Measurements from ENCODE around the gene WFDC2. TPM values are rescaled to one million over a fixed set of nuclear protein-coding genes. Genes with fewer than 3 reads are reported as not detected.

WFDC2 gene
- polyA plus RNA-seq, 3 donors = 123 to 249 (median 182) TPM

- DNase-seq (ENCODE audit: extremely low read depth in 1 of 11, low read depth in 9 of 11, low spot score in 4 of 11) = peak in 3 of 11 donors; percentile 23 to 41 (median 40)
Measured at GRCh38 chr20:45440891-45441685, 28.5 kb upstream of the WFDC2 start.

DNA sequence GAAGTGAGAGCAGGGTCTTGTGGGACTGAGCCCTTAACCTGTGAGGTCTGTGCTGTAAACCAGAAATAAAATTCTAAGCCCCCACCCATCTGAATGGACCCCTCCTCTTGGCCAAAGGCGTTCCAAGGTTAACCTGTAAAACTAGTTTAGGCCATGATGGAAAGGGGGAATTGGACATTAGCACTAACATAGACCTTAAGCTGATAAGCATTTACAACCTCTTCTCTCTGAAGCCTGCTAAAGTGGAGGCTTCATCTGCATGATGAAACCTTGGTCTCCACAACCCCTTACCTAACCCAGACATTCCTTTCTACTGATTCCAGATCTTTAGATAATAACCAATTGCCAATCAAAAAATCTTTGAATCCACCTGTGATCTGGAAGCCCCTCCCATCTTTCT is 27.8 kb upstream of the WFDC2 start:
- no peak for DNase-seq (ENCODE audit: extremely low read depth in 1 of 11, low read depth in 9 of 11, low spot score in 4 of 11)

- DNase-seq (ENCODE audit: extremely low read depth in 1 of 11, low read depth in 9 of 11, low spot score in 4 of 11) = no peak
Measured at GRCh38 chr20:45444050-45444449, 25.5 kb upstream of the WFDC2 start.

GRCh38 chr20:45445805-45446562 is 23.6 kb upstream of the WFDC2 start:
- no peak for DNase-seq (ENCODE audit: extremely low read depth in 1 of 11, low read depth in 9 of 11, low spot score in 4 of 11)

DNA sequence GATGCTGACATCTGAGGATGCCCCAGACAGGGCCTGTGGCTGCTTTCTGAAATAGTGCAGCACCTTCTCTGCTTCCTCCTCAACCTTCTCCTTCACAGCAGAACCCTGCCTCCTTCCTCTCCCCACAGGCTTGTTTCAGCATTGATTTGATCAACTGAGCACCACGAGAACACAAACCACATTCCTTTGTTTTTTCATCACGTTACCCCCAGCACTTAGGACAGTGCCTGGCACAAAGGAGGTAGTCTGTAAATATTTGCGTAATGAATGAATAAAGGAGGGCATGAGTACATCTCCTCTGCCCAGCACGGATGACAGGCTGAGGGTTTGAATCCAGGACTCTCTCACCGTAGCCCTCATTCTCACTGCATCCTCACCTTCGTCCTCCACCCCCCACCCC is 21.3 kb upstream of the WFDC2 start:
- DNase-seq (ENCODE audit: extremely low read depth in 1 of 11, low read depth in 9 of 11, low spot score in 4 of 11) = no peak

GRCh38 chr20:45449528-45449927 is 20.0 kb upstream of the WFDC2 start:
- DNase-seq (ENCODE audit: extremely low read depth in 1 of 11, low read depth in 9 of 11, low spot score in 4 of 11) = no peak

DNA sequence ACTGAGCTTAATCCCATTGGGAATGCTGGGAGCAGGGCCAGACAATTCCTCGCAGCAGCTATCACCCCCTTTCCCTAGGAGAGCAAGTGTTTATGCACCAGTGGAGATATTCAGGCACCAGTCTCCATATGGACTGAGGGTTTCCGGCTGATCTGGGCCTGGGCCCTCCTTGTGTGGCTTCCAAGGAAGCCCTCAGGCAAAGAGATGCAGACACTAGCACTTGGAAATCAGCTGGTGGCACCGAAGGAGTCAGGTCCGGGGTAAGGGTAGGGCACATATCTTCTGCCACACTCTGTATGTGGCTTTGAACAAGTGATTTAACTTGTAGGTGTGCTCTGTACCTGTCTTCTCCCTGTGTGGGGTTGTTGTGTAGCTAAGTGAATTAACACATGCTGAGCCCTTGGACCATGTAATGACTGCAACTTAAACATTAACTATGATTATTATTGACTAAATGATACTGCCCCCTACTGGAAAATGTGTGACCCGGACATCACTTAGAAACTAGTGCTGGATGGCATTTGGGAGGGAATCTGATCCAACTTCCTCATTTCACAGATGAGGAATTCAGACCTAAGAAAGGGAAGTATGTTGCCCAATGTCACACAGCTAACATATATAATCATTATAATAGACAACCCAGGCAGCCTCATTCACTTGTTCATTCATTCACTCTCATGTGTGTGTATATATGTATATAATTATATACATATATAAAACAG is 19.3 kb upstream of the WFDC2 start:
- peak in 5 of 11 donors; percentile 28 to 56 (median 36) for DNase-seq (ENCODE audit: extremely low read depth in 1 of 11, low read depth in 9 of 11, low spot score in 4 of 11)

DNA sequence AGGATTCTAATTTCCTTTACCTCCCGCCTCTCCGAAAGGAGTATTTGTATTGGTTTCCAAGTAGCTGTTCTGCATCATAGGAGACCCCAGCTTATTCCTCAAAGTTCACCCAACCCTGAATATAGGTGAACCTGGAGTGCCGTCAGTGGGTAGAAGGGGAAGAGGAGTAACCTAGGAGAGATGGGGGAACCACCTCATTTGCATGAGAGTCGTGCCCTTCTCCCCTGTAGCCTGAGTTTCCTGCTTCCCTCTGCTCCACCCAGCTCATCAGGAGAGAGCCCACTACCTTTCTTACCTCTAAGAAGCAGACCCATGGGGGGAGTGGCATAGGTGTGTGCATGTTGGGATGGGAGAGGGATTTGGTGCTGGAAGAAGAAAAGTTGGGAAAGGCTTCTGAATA is 17.3 kb upstream of the WFDC2 start:
- DNase-seq (ENCODE audit: extremely low read depth in 1 of 11, low read depth in 9 of 11, low spot score in 4 of 11) = no peak

DNA sequence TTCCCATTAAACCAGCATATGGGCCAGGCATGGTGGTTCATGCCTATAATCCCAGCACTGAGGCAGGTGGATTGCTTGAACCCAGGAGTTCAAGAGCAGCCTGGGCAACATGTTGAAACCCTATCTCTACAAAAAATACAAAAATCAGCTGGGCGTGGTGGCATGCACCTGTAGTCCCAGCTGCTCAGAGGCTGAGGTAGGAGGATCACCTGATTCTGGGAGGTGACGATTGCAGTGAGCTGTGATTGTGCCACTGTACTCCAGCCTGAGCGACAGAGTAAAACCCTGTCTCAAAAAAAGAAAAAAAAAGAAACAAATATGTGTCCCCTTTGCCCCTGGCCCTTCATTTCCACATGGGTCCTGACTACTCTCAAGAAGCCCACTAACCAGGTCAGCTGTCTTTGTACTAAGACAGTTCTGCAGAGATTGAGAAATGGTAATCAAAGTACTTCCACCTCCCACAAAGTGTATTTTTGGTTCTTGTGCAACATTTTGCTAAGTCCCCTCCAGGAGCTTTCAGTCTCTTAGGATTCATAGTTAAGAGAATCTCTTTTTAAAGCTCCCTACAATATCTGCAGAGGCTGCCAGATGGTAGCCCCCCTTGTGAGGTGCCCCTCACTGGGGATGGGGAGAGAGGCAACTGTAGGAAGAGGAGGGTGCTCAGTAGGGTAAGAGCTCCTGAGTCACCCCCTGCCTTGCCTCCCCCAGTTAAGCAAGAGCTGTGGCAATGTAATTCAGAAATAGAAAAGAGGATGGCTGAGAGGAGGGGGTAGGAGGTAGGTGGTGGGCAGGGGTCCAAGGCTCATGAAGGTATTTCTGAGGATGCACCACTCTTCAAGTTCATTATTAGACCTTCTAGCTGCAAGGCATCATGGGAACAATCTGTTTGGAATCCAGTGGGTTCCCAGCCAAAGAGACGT is 16.5 kb upstream of the WFDC2 start:
- DNase-seq (ENCODE audit: extremely low read depth in 1 of 11, low read depth in 9 of 11, low spot score in 4 of 11) = no peak

GRCh38 chr20:45456632-45457031 is 12.9 kb upstream of the WFDC2 start:
- no peak for DNase-seq (ENCODE audit: extremely low read depth in 1 of 11, low read depth in 9 of 11, low spot score in 4 of 11)

DNA sequence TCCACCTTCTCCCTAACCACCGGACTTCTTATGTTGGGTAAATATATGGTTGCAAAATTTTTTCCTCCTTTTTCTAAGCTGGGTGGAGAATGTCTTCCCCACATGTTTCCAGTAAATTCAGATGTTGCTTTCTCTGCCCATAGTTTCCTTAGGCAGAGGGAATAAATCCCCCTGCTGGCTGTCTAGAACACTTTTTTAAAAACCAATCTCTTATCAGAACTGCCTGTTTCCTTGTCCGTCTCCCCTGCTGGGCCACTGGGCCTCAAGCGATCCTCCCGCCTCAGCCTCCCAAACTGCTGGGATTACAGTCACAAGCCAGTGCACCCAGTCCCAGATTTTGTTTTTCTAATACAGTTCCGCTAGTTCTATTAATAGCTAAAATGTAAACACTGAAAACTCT is 9.9 kb upstream of the WFDC2 start:
- no peak for DNase-seq (ENCODE audit: extremely low read depth in 1 of 11, low read depth in 9 of 11, low spot score in 4 of 11)

DNA sequence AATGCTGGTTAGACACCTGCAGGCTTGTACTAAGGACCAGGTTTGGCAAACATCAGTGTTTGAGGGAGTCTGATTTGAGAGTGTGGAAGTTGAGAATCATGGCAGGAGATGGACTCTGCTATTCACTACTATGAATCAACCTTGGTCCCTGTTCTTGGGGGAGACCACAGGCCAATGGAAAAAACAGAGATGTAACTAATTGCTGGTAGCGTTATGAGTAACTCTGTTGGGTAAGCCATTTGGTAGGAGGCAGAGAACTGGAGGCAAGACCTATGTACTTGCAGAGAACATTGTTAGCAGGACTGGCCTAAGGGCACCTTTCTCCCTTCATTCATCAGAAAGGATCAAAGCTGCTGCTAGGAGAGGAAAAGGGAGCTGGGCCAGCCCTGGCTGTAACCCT is 8.3 kb upstream of the WFDC2 start:
- DNase-seq (ENCODE audit: extremely low read depth in 1 of 11, low read depth in 9 of 11, low spot score in 4 of 11) = no peak

DNA sequence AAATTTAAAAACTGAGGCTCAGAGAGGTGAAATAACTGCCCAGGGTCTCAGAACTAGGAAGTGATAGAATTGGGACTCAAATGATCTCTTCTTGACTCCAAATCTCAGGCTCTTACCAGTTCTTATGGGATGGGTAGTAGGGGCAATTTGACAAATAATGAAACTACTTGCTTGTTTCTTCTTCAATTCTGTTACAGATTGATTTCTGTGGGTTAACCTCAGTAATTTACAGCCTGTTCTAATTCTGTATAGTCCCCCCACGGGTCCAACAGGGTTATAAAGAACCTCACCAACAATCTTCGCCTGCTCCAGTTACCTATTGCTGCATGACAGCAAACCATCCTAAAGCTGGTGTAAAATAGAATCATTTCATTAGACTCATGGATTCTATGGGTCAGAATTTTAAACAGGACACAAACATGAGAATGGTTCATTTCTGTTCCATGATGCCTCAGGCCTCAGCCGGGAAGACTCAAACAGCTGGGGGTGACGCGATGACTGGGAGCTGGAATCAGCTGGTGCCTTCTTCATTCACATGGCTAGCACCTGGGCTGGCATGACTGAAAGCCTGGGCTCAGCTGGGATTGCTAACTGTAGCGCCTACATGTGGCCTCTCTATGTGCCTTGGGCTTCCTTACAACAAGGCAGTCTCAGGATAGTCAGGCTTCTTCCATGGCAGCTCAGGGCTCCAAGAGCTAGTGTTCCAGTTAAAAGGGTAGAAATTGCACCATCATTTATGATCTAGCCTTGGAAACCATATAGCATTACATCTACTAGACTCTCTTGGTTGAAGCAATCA is 6.6 kb upstream of the WFDC2 start:
- DNase-seq (ENCODE audit: extremely low read depth in 1 of 11, low read depth in 9 of 11, low spot score in 4 of 11) = no peak

GRCh38 chr20:45463709-45464108 is 5.8 kb upstream of the WFDC2 start:
- DNase-seq (ENCODE audit: extremely low read depth in 1 of 11, low read depth in 9 of 11, low spot score in 4 of 11) = no peak

GRCh38 chr20:45465491-45466266 is 3.9 kb upstream of the WFDC2 start:
- DNase-seq (ENCODE audit: extremely low read depth in 1 of 11, low read depth in 9 of 11, low spot score in 4 of 11) = no peak

DNA sequence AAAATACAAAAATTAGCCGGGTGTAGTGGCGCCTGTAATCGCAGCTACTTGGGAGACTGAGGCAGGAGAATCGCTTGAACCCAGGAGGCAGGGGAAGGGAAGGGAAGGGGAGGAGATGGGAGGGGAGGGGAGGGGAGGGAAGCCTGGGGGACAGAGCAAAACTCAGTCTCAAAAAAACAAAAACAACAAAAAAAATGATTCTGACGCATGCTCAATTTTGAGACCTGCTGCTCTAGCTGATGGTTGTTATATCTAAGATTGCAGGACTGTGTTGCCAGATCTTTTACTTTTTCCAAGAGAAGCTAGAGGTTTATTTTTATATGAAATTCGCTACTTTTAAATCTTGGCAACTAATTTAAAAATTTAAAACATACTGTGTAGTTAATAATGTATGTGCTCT is 2.4 kb upstream of the WFDC2 start:
- DNase-seq (ENCODE audit: extremely low read depth in 1 of 11, low read depth in 9 of 11, low spot score in 4 of 11) = no peak

DNA sequence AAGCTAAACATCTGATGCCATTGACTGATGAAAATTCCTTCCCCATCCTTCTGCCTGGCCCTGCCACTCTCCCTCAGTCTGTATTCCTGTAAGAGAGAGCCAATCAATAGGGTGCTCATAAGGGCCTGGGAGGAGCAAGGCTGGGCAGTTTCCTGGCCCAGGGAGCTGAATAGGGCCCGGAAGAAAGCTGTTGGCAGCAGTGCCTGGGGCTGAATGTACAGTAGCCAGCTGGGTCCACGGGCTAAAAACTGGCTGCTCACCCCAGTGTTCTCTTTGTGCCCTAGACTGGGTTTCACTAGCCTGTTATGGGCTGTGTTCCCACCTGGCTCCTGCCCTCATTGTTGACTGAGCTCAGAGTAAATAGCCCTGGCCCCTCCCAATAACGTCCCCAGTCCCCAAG is 1.7 kb upstream of the WFDC2 start:
- DNase-seq (ENCODE audit: extremely low read depth in 1 of 11, low read depth in 9 of 11, low spot score in 4 of 11) = no peak

Measured in renal cortex interstitium (tissue), 11 donors.